Esophagus squamous epithelium (tissue), 4 donors: ENCODE measurements around the gene NUP42.

Experiments used
- POLR2A ChIP-seq, 4 donors: fragments of 450-650 bp; IDR thresholded peaks; one replicate each; pipeline ENCODE4 v1.6.1; 2017; ENCODE audit warnings: antibody characterized with exemption in 4 of 4, mild to moderate bottlenecking in 4 of 4, moderate library complexity in 3 of 4
- TF ChIP-seq, protein P1 (sequence below), 6 experiments: fragments of 450-650 bp in 4 of 6; fragments of 200-600 bp in 2 of 6; sonication (generic) in 2 of 6; IDR thresholded peaks; one replicate each; pipeline ENCODE4 v1.5.1; 2016 to 2019; ENCODE audit warnings: antibody characterized with exemption in 6 of 6, mild to moderate bottlenecking in 4 of 6, moderate library complexity in 4 of 6

DNA sequence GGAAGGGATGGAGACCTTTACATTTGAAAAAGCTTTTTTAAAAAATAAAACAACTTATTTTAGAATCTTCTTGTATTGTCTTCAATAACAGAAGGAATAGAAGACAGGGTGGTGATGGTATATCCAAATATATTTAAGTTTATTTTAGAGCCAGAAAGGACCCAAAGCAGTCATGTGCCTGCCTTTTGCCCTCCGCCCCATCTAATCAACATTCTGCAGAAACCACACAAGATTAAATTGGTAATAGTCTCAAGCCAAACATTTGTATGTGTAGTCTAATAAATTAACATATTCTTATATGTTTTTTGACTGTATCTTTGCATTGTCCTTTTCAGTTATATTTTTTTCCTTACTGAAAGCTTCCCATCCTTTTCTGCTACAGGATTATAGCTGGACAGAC, 16.5 kb upstream of the NUP42 start:
- TF ChIP-seq, protein P1, sequence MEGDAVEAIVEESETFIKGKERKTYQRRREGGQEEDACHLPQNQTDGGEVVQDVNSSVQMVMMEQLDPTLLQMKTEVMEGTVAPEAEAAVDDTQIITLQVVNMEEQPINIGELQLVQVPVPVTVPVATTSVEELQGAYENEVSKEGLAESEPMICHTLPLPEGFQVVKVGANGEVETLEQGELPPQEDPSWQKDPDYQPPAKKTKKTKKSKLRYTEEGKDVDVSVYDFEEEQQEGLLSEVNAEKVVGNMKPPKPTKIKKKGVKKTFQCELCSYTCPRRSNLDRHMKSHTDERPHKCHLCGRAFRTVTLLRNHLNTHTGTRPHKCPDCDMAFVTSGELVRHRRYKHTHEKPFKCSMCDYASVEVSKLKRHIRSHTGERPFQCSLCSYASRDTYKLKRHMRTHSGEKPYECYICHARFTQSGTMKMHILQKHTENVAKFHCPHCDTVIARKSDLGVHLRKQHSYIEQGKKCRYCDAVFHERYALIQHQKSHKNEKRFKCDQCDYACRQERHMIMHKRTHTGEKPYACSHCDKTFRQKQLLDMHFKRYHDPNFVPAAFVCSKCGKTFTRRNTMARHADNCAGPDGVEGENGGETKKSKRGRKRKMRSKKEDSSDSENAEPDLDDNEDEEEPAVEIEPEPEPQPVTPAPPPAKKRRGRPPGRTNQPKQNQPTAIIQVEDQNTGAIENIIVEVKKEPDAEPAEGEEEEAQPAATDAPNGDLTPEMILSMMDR (IDR thresholded peaks at IDR 0.05), result no peak
- no peak for TF ChIP-seq POLR2A (IDR thresholded peaks at IDR 0.05)
